AG09309 (cell line): Measurements from ENCODE around the gene NLRP10.

Source experiments
- DNase-seq: peaks from one replicate; pipeline ENCODE4 v3.0.0-alpha.2; 2010; ENCODE audit warnings: low read depth
- H3K4me3 ChIP-seq: 2 replicates; pipeline ENCODE4 v1.5.1; 2011; ENCODE audit warnings: mild to moderate bottlenecking, low read depth, low read length, moderate library complexity; ENCODE audit not compliant: control insufficient read depth
- CTCF ChIP-seq: IDR thresholded peaks from 2 replicates; pipeline ENCODE4 v1.5.1; 2011; ENCODE audit warnings: mild to moderate bottlenecking, low read depth, low read length, inconsistent platforms; ENCODE audit not compliant: insufficient read depth, control insufficient read depth; ENCODE audit errors: missing control alignments

The NLRP10 gene

GRCh38 chr11:7981619-7982157, 16.4 kb upstream of the NLRP10 start:
- DNase-seq, result no peak
- H3K4me3 ChIP-seq, result no peak overlapping the region
- no peak for TF ChIP-seq CTCF

- no peak for TF ChIP-seq CTCF
- H3K4me3 ChIP-seq, result no peak overlapping the region
- peak; percentile 89 for DNase-seq
Observed at GRCh38 chr11:7977232-7977917, 12.1 kb upstream of the NLRP10 start.

GRCh38 chr11:7974668-7975067, 9.4 kb upstream of the NLRP10 start:
- DNase-seq, result no peak
- H3K4me3 ChIP-seq, result no peak overlapping the region
- no peak for TF ChIP-seq CTCF

GRCh38 chr11:7973011-7973410, 7.8 kb upstream of the NLRP10 start:
- DNase-seq, result peak; percentile 59
- TF ChIP-seq CTCF, result no peak
- H3K4me3 ChIP-seq, result no peak overlapping the region

GRCh38 chr11:7971846-7972245, 6.6 kb upstream of the NLRP10 start:
- no peak for DNase-seq
- TF ChIP-seq CTCF, result no peak
- H3K4me3 ChIP-seq, result no peak overlapping the region

GRCh38 chr11:7969756-7970646, 4.8 kb upstream of the NLRP10 start:
- DNase-seq, result no peak
- H3K4me3 ChIP-seq, result no peak overlapping the region
- TF ChIP-seq CTCF, result no peak
